Karpas-422 (cell line): ENCODE data around the gene NR1H2. TPM values are rescaled to one million over a fixed set of nuclear protein-coding genes. Genes with fewer than 3 reads are reported as not detected.
A peak's percentile ranks its signal among the peaks of the same experiment; 100 is the strongest.

Source experiments
- DNase-seq: peaks from one replicate; pipeline ENCODE4 v3.0.0-alpha.2; 2015
- H2AFZ ChIP-seq: fragments of 200-600 bp; sonication (generic); 2 replicates; pipeline ENCODE4 v1.6.1; 2014; ENCODE audit warnings: antibody characterized with exemption, low read length, mixed read lengths
- H3K27ac ChIP-seq: fragments of 200-600 bp; sonication (generic); 2 replicates; pipeline ENCODE4 v1.5.1; 2014; ENCODE audit warnings: mild to moderate bottlenecking, low read length, moderate library complexity
- H3K27me3 ChIP-seq: fragments of 200-600 bp; sonication (generic); 2 replicates; pipeline ENCODE4 v1.6.1; 2014; ENCODE audit warnings: low read length, mixed read lengths
- H3K36me3 ChIP-seq: fragments of 200-600 bp; sonication (generic); 2 replicates; pipeline ENCODE4 v1.6.1; 2014; ENCODE audit warnings: low read length, mixed read lengths; ENCODE audit not compliant: insufficient read depth
- H3K4me1 ChIP-seq: fragments of 200-600 bp; sonication (generic); 2 replicates; pipeline ENCODE4 v1.6.1; 2014; ENCODE audit warnings: mild to moderate bottlenecking, low read length, mixed read lengths
- H3K4me2 ChIP-seq: fragments of 200-600 bp; sonication (generic); 2 replicates; pipeline ENCODE4 v1.6.1; 2014; ENCODE audit warnings: low read length, low read depth, mild to moderate bottlenecking; ENCODE audit not compliant: poor library complexity, severe bottlenecking
- H3K4me3 ChIP-seq: fragments of 200-600 bp; sonication (generic); 2 replicates; pipeline ENCODE4 v1.5.1; 2014; ENCODE audit warnings: mild to moderate bottlenecking, antibody characterized with exemption, low read length, mixed read lengths
- H3K79me2 ChIP-seq: fragments of 200-600 bp; sonication (generic); 2 replicates; pipeline ENCODE4 v1.6.1; 2014; ENCODE audit warnings: mild to moderate bottlenecking, low read length, mixed read lengths
- H3K9ac ChIP-seq: fragments of 200-600 bp; sonication (generic); 2 replicates; pipeline ENCODE4 v1.6.0; 2014; ENCODE audit warnings: low read length
- H3K9me2 ChIP-seq: fragments of 200-600 bp; sonication (generic), shearing (Covaris generic); replicated peaks from 2 replicates; pipeline ENCODE4 v1.6.0; 2014; ENCODE audit warnings: mild to moderate bottlenecking, low read length, moderate library complexity; ENCODE audit not compliant: insufficient read depth
- H3K9me3 ChIP-seq: fragments of 300-700, 200-600 bp; sonication (generic); 2 replicates; pipeline ENCODE4 v1.6.1; 2014; ENCODE audit warnings: low read length, mixed read lengths
- H4K20me1 ChIP-seq: fragments of 200-600 bp; sonication (generic); 2 replicates; pipeline ENCODE4 v1.6.1; 2014; ENCODE audit warnings: mild to moderate bottlenecking, antibody characterized with exemption, low read length, low read depth; ENCODE audit not compliant: insufficient read depth
- total RNA-seq: library from RNA; depleted of rRNA; stranded (reverse); fragments of >200 nt; shearing (Covaris generic); gene quantifications from 2 replicates; pipeline ENCODE4 v1.2.3, GENCODE V29; 2014; ENCODE audit warnings: low replicate concordance

The NR1H2 gene
- total RNA-seq, 1 experiment from 2014 or later = 68.2 TPM

GRCh38 chr19:50427318-50427925 is 51.2 kb downstream of the NR1H2 start:
- Histone ChIP-seq H3K4me2 (no peak overlapping the region), H3K27ac (no peak overlapping the region)

GRCh38 chr19:50427997-50428425 is 51.8 kb downstream of the NR1H2 start:
- Histone ChIP-seq H3K9me3 (no peaks in the 10 kb centered on the region), H3K27me3 (no peaks in the 10 kb centered on the region), H3K4me3 (no peak overlapping the region), H4K20me1 (peaks cover 12% of the 10 kb centered on the region; the same call in 1 of the 2 replicates), H3K4me2 (no peak overlapping the region), H3K27ac (no peak overlapping the region), H3K36me3 (peaks cover 30% of the 10 kb centered on the region), H2AFZ (no peak overlapping the region), H3K9ac (no peak overlapping the region), H3K79me2 (no peaks in the 10 kb centered on the region), H3K4me1 (peaks cover 49% of the 10 kb centered on the region), H3K9me2 (no peaks in the 10 kb centered on the region)
- no peak for DNase-seq

More at GRCh38 chr19:50427318-50427925, 51.2 kb downstream of the NR1H2 start:
- peak; percentile 39 for DNase-seq
- no peak overlapping the region for H2AFZ ChIP-seq
- no peaks in the 10 kb centered on the region for H3K9me2 ChIP-seq
- no peak overlapping the region for H3K9ac ChIP-seq
- peaks cover 49% of the 10 kb centered on the region for H3K4me1 ChIP-seq
- no peaks in the 10 kb centered on the region for H3K27me3 ChIP-seq
- peaks cover 35% of the 10 kb centered on the region for H3K36me3 ChIP-seq
- H3K9me3 ChIP-seq = no peaks in the 10 kb centered on the region
- no peak overlapping the region for H3K4me3 ChIP-seq
- peaks cover 12% of the 10 kb centered on the region; the same call in 1 of the 2 replicates for H4K20me1 ChIP-seq
- H3K79me2 ChIP-seq = no peaks in the 10 kb centered on the region

GRCh38 chr19:50428772-50429463 is 52.7 kb downstream of the NR1H2 start:
- Histone ChIP-seq H3K4me3 (no peak overlapping the region), H3K36me3 (peaks cover 21% of the 10 kb centered on the region), H3K4me2 (no peak overlapping the region), H3K27me3 (no peaks in the 10 kb centered on the region), H3K9me3 (no peaks in the 10 kb centered on the region), H3K79me2 (no peaks in the 10 kb centered on the region), H4K20me1 (peaks cover 4% of the 10 kb centered on the region; the same call in 1 of the 2 replicates), H2AFZ (no peak overlapping the region), H3K4me1 (peaks cover 54% of the 10 kb centered on the region), H3K27ac (peak overlapping the region; percentile 94), H3K9ac (no peak overlapping the region), H3K9me2 (no peaks in the 10 kb centered on the region)
- DNase-seq = peak; percentile 66

- Histone ChIP-seq H4K20me1 (no peaks in the 10 kb centered on the region; the same call in 1 of the 2 replicates), H3K27me3 (no peaks in the 10 kb centered on the region), H3K27ac (peak overlapping the region; percentile 94), H3K9ac (peak overlapping the region; percentile 85), H3K4me2 (peak overlapping the region; percentile 97), H3K9me3 (no peaks in the 10 kb centered on the region), H3K36me3 (peaks cover 17% of the 10 kb centered on the region; the same call in 1 of the 2 replicates), H3K4me1 (peaks cover 74% of the 10 kb centered on the region), H3K4me3 (peak overlapping the region; percentile 70), H2AFZ (no peak overlapping the region), H3K79me2 (no peaks in the 10 kb centered on the region), H3K9me2 (no peaks in the 10 kb centered on the region)
- peak; percentile 91 for DNase-seq
Measured at GRCh38 chr19:50430888-50431342, 54.7 kb downstream of the NR1H2 start.

- peak overlapping the region; percentile 97 for H3K4me2 ChIP-seq
- H3K9me2 ChIP-seq = no peaks in the 10 kb centered on the region
- H2AFZ ChIP-seq = peak overlapping the region; percentile 17; the same call in 1 of the 2 replicates
- peaks cover 74% of the 10 kb centered on the region for H3K4me1 ChIP-seq
- no peaks in the 10 kb centered on the region for H3K27me3 ChIP-seq
- H3K79me2 ChIP-seq = no peaks in the 10 kb centered on the region
- no peaks in the 10 kb centered on the region; the same call in 1 of the 2 replicates for H4K20me1 ChIP-seq
- H3K9me3 ChIP-seq = no peaks in the 10 kb centered on the region
- H3K27ac ChIP-seq = peak overlapping the region; percentile 94
- H3K4me3 ChIP-seq = peak overlapping the region; percentile 70
- peak overlapping the region; percentile 85 for H3K9ac ChIP-seq
- DNase-seq = peak; percentile 96
- peaks cover 17% of the 10 kb centered on the region; the same call in 1 of the 2 replicates for H3K36me3 ChIP-seq
Measured at GRCh38 chr19:50431343-50432220, 55.3 kb downstream of the NR1H2 start.

- peak within 1 kb of the TSS; percentile 94 for H3K27ac ChIP-seq
- H3K4me3 ChIP-seq = peak within 1 kb of the TSS; percentile 70
- peak within 1 kb of the TSS; percentile 85 for H3K9ac ChIP-seq
- no peaks in the 10 kb centered on the region for H3K9me2 ChIP-seq
- no peak within 1 kb of the TSS for H2AFZ ChIP-seq
- H3K79me2 ChIP-seq = no peaks in the 10 kb centered on the region
- peaks cover 74% of the 10 kb centered on the region for H3K4me1 ChIP-seq
- peak; percentile 94 for DNase-seq
- no peaks in the 10 kb centered on the region for H3K27me3 ChIP-seq
- peak within 1 kb of the TSS; percentile 97 for H3K4me2 ChIP-seq
- no peaks in the 10 kb centered on the region; the same call in 1 of the 2 replicates for H4K20me1 ChIP-seq
- H3K36me3 ChIP-seq = peaks cover 11% of the 10 kb centered on the region; the same call in 1 of the 2 replicates
- H3K9me3 ChIP-seq = no peaks in the 10 kb centered on the region
Measured at GRCh38 chr19:50432221-50433028, 56.2 kb downstream of the NR1H2 start, which contains the start of gene MYBPC2. Gene MYBPC2 (plus strand): TSS chr19:50432892. CDS start chr19:50432954, 62 bp downstream.
